RWPE1 (cell line): ENCODE measurements around the gene NME9.

ENCODE experiments used
- CTCF ChIA-PET: fragments of 350-600 bp; sonication (Branson Sonifier 250); formaldehyde crosslinking; extraction: SDS; loops from one replicate; lab custom pipeline; 2021; lab: Yijun Ruan, JAX
- POLR2A ChIA-PET: fragments of 400-600 bp; formaldehyde crosslinking; extraction: SDS; loops from one replicate; lab custom pipeline; 2020; ENCODE audit warnings: antibody characterized with exemption; ENCODE audit not compliant: low non-redundant PET; lab: Yijun Ruan, JAX
- DNase-seq: peaks from one replicate; pipeline ENCODE4 v3.0.0; 2012; ENCODE audit warnings: low spot score
- H3K27ac ChIP-seq: fragments of 450-650 bp; 2 replicates; pipeline ENCODE4 v1.5.1; 2017
- TF ChIP-seq, protein P1 (sequence below): fragments of 450-650 bp; conservative IDR thresholded peaks from 2 replicates; pipeline ENCODE4 v1.5.1; 2017; ENCODE audit warnings: low read depth, mild to moderate bottlenecking

The NME9 gene

DNA sequence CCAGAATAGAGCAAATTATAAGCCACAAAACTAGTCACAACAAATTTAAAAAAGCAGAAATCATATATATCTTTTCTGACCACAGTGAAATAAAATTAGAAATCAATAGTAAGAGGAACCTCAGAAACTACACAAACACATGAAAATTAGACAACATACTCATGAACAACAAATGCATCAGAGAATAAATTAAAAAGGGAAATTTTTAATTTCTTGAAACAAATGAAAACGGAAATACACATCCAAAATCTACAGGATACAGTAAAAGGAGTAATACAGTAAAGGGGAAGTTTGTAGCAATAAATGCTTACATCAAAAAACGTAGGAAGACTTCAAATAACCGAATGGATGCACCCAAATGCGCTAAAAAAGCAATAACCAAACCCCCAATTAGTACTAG is 19.2 kb downstream of the NME9 start:
- TF ChIP-seq, protein P1, sequence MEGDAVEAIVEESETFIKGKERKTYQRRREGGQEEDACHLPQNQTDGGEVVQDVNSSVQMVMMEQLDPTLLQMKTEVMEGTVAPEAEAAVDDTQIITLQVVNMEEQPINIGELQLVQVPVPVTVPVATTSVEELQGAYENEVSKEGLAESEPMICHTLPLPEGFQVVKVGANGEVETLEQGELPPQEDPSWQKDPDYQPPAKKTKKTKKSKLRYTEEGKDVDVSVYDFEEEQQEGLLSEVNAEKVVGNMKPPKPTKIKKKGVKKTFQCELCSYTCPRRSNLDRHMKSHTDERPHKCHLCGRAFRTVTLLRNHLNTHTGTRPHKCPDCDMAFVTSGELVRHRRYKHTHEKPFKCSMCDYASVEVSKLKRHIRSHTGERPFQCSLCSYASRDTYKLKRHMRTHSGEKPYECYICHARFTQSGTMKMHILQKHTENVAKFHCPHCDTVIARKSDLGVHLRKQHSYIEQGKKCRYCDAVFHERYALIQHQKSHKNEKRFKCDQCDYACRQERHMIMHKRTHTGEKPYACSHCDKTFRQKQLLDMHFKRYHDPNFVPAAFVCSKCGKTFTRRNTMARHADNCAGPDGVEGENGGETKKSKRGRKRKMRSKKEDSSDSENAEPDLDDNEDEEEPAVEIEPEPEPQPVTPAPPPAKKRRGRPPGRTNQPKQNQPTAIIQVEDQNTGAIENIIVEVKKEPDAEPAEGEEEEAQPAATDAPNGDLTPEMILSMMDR = no peak
- ChIA-PET POLR2A (no interaction called here), CTCF (no interaction called here)

DNA sequence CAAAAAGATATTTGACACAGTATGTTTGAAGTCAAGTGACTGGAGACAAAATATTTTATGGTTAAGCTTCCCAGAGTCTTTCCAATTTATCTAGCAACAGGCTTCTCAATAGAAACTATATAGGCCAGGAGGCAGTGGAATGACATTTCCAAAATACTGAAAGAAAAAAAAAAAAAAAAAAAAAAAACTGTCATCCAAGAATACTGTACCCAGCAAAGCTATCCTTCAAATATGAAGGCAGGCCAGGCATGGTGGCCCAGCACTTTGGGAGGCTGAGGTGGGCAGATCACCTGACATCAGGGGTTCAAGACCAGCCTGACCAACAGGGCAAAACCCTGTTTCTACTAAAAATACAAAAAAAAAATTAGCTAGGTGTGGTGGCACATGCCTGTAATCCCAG is 20.9 kb downstream of the NME9 start:
- TF ChIP-seq, protein P1 = no peak
- POLR2A ChIA-PET = no interaction called here
- CTCF ChIA-PET = interaction anchor here (0.6 kb wide), 1 partner anchor 296 kb away, joined by 3 read pairs; no protein-coding TSS in a partner anchor
- no peak for DNase-seq
- no peak overlapping the region for H3K27ac ChIP-seq

More for the DNA sequence above, 19.2 kb downstream of the NME9 start:
- no peak overlapping the region for H3K27ac ChIP-seq
- no peak for DNase-seq

DNA sequence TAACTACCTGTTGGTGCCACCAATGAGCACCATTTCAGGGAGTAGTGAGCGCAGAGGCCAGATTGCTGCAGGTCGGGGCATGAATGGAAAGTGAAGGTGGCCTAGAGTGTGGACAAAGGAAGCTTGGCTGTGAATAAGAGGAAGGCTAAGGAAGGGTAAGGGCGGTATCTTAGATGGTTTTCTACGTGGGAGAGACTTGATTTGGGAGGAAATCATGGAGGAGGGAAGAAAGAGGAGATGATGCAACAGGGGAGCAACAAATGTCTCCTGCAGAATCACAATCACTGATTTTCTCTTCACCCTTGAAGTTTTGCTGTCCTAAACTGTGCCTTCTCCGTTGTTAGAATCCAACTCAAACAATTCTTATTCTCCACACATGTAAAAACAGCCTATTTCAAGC is 21.8 kb downstream of the NME9 start:
- H3K27ac ChIP-seq = no peak overlapping the region
- TF ChIP-seq, protein P1 = no peak
- ChIA-PET CTCF (interaction anchor here (0.7 kb wide), 1 partner anchor 23 kb away, joined by 5 read pairs; no protein-coding TSS in a partner anchor), POLR2A (no interaction called here)
- no peak for DNase-seq

DNA sequence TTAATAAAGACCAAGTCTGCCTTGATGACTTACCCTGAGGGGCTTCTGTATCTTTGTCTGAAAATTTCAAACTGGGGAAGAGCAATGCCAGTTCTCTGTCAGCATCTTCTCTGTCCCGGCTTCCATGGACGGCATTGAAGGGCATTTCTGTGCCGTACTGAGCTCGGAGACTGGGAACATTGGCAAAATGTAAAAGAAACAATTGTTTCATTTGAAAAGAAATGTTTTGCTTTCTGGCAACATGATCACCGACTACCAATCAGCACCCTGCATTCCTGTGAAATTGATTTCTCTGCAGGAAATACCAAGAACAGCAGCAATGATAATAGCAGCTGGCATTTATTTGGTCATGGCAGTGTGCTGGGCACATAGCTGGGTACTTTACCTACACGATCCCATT is 26.2 kb downstream of the NME9 start:
- DNase-seq = no peak
- ChIA-PET CTCF (no interaction called here), POLR2A (no interaction called here)
- TF ChIP-seq, protein P1 = no peak
- H3K27ac ChIP-seq = no peak overlapping the region

DNA sequence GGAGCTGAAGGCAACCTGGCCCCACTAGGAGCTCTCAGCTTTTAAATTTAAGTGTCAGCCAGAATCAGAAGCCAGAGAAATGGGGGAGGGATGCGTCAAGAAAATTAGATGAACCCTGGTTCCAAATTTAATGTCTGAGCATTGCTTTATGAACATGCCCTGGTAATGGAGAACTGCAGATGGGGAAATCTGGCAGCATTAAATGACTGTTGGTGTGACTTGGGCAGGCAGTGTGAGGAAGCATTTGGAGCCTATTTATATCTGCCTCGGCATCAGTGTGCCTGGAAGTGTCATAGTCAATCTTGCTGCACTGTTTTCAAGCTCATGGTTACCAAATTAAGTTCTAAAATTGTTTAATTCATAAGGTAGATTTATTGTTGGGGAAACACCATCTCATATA is 29.0 kb downstream of the NME9 start:
- ChIA-PET CTCF (interaction anchor here (0.7 kb wide), 1 partner anchor 831 kb away, joined by 3 read pairs; no protein-coding TSS in a partner anchor), POLR2A (no interaction called here)
- DNase-seq = no peak
- no peak overlapping the region for H3K27ac ChIP-seq
- TF ChIP-seq, protein P1 = no peak

DNA sequence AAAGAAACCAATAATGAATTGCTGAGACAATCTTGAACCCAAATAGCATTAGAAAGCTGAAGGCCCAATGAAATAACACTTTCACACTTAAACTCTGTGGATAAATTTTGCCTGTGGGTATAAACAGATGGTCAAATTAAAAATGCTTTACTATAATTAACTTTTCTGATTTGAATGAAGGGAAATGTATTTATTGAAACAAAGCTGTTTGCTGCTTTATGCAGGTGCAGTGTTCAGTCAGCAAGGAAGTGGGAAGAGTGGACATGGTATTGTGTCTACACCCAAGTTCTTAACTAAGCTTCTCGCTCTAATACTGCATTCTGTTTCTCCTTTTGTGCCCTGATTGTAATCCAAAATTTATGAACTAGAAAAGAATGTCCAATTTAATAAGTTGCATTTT is 31.8 kb downstream of the NME9 start:
- TF ChIP-seq, protein P1 = no peak
- DNase-seq = no peak

More for the DNA sequence above, 31.8 kb downstream of the NME9 start:
- H3K27ac ChIP-seq = no peak overlapping the region
- CTCF ChIA-PET = interaction anchor here (0.8 kb wide), 1 partner anchor 120 kb away, joined by 5 read pairs; no protein-coding TSS in a partner anchor
- POLR2A ChIA-PET = no interaction called here
